H9 (cell line): ENCODE measurements around the gene MYBPC2. TPM values are rescaled to one million over a fixed set of nuclear protein-coding genes. Genes with fewer than 3 reads are reported as not detected.

ENCODE experiments used
- DNase-seq: peaks from one replicate; pipeline ENCODE4 v3.0.0-alpha.2; 2017
- H2AFZ ChIP-seq: one replicate; pipeline ENCODE4 v1.6.1; 2013; ENCODE audit warnings: mild to moderate bottlenecking, low read length, control low read depth, moderate library complexity
- H2AK5ac ChIP-seq: 2 replicates; pipeline ENCODE4 v1.6.1; 2013; ENCODE audit warnings: low read length, control low read depth, mixed read lengths; ENCODE audit not compliant: insufficient read length
- H2BK120ac ChIP-seq: one replicate; pipeline ENCODE4 v1.6.1; 2013; ENCODE audit warnings: low read depth, mild to moderate bottlenecking, low read length, control low read depth, inconsistent platforms; ENCODE audit not compliant: poor library complexity, severe bottlenecking
- H2BK12ac ChIP-seq: 2 replicates; pipeline ENCODE4 v1.6.1; 2013; ENCODE audit warnings: low read length, control low read depth, mixed read lengths, low read depth; ENCODE audit not compliant: insufficient read length
- H2BK15ac ChIP-seq: 2 replicates; pipeline ENCODE4 v1.6.1; 2013; ENCODE audit warnings: low read depth, low read length, control low read depth
- H2BK20ac ChIP-seq: one replicate; pipeline ENCODE4 v1.6.1; 2013; ENCODE audit warnings: low read depth, mild to moderate bottlenecking, low read length, control low read depth, inconsistent platforms; ENCODE audit not compliant: poor library complexity, severe bottlenecking
- H2BK5ac ChIP-seq: 2 replicates; pipeline ENCODE4 v1.6.1; 2013; ENCODE audit warnings: low read length, control low read depth, mixed read lengths; ENCODE audit not compliant: insufficient read length
- H3K14ac ChIP-seq: 2 replicates; pipeline ENCODE4 v1.6.1; 2013; ENCODE audit warnings: low read length, control low read depth; ENCODE audit not compliant: insufficient read depth
- H3K18ac ChIP-seq: 2 replicates; pipeline ENCODE4 v1.6.1; 2013; ENCODE audit warnings: low read depth, mild to moderate bottlenecking, mixed read lengths, low read length, control low read depth; ENCODE audit not compliant: insufficient read length
- H3K23ac ChIP-seq: 2 replicates; pipeline ENCODE4 v1.6.1; 2013; ENCODE audit warnings: low read length, control low read depth, mixed read lengths, low read depth; ENCODE audit not compliant: insufficient read length
- H3K23me2 ChIP-seq: 2 replicates; pipeline ENCODE4 v1.6.1; 2013; ENCODE audit warnings: low read depth, mild to moderate bottlenecking, mixed read lengths, low read length, control low read depth; ENCODE audit not compliant: insufficient read length, poor library complexity, severe bottlenecking
- H3K27ac ChIP-seq: 2 replicates; pipeline ENCODE4 v1.5.1; 2013; ENCODE audit warnings: low read length, control low read depth, mixed read lengths, low read depth; ENCODE audit not compliant: insufficient read length
- H3K27me3 ChIP-seq: 2 replicates; pipeline ENCODE4 v1.6.1; 2013; ENCODE audit warnings: low read length, control low read depth, inconsistent platforms; ENCODE audit not compliant: insufficient read depth
- H3K4ac ChIP-seq: 2 replicates; pipeline ENCODE4 v1.6.1; 2013; ENCODE audit warnings: low read depth, mild to moderate bottlenecking, control low read depth, inconsistent platforms, low read length, moderate library complexity
- H3K4me1 ChIP-seq: 2 replicates; pipeline ENCODE4 v1.6.1; 2013; ENCODE audit warnings: low read length, control low read depth, inconsistent platforms; ENCODE audit not compliant: insufficient read depth
- H3K4me2 ChIP-seq: 2 replicates; pipeline ENCODE4 v1.6.1; 2013; ENCODE audit warnings: low read length, control low read depth, mixed read lengths; ENCODE audit not compliant: insufficient read length, insufficient read depth
- H3K56ac ChIP-seq: 2 replicates; pipeline ENCODE4 v1.6.1; 2013; ENCODE audit warnings: low read depth, mild to moderate bottlenecking, mixed read lengths, low read length, control low read depth; ENCODE audit not compliant: insufficient read length
- H3K79me1 ChIP-seq: 2 replicates; pipeline ENCODE4 v1.6.1; 2013; ENCODE audit warnings: low read depth, mild to moderate bottlenecking, moderate library complexity, low read length, control low read depth, inconsistent platforms; ENCODE audit not compliant: insufficient read depth, poor library complexity, severe bottlenecking
- H3K79me2 ChIP-seq: 2 replicates; pipeline ENCODE4 v1.6.1; 2013; ENCODE audit warnings: low read length, control low read depth, inconsistent platforms; ENCODE audit not compliant: insufficient read depth
- H3K9ac ChIP-seq: 2 replicates; pipeline ENCODE4 v1.6.1; 2013; ENCODE audit warnings: low read length, control low read depth, mixed read lengths; ENCODE audit not compliant: insufficient read length; ENCODE audit errors: extremely low read depth
- H3K9me3 ChIP-seq: one replicate; pipeline ENCODE4 v1.6.1; 2013; ENCODE audit warnings: low read depth, low read length, inconsistent platforms; ENCODE audit not compliant: control insufficient read depth
- H3T11ph ChIP-seq: one replicate; pipeline ENCODE4 v1.6.1; 2013; ENCODE audit warnings: mild to moderate bottlenecking, low read length, control low read depth, inconsistent platforms
- H4K20me1 ChIP-seq: one replicate; pipeline ENCODE4 v1.6.1; 2013; ENCODE audit not compliant: control insufficient read depth, insufficient read length, insufficient read depth
- H4K5ac ChIP-seq: 2 replicates; pipeline ENCODE4 v1.6.1; 2013; ENCODE audit warnings: low read depth, mild to moderate bottlenecking, mixed read lengths, low read length, control low read depth; ENCODE audit not compliant: insufficient read length
- H4K8ac ChIP-seq: replicated peaks from 2 replicates; pipeline ENCODE4 v1.6.1; 2013; ENCODE audit warnings: low read length, control low read depth, mixed read lengths, low read depth; ENCODE audit not compliant: insufficient read length
- H4K91ac ChIP-seq: 2 replicates; pipeline ENCODE4 v1.6.1; 2013; ENCODE audit warnings: low read depth, mild to moderate bottlenecking, moderate library complexity, mixed read lengths, low read length, control low read depth; ENCODE audit not compliant: insufficient read length
- H3K27ac Mint-ChIP-seq, 3 experiments: 2 replicates in 2 of 3; 3 replicates in 1 of 3; pipeline ENCODE4 v1.8.0; 2020 to 2021; ENCODE audit warnings: mixed read lengths in 3 of 3, mild to moderate bottlenecking in 1 of 3, moderate library complexity in 1 of 3
- H3K27me3 Mint-ChIP-seq: 2 replicates; pipeline ENCODE4 v1.8.0; 2021; ENCODE audit warnings: low read depth, mild to moderate bottlenecking, moderate library complexity, mixed read lengths
- H3K36me3 Mint-ChIP-seq, 3 experiments: 2 replicates in 2 of 3; 3 replicates in 1 of 3; pipeline ENCODE4 v1.8.0; 2020 to 2021; ENCODE audit warnings: low read depth in 3 of 3, mixed read lengths in 3 of 3; ENCODE audit not compliant: insufficient read depth in 1 of 3
- H3K4me1 Mint-ChIP-seq, 2 experiments: 2 replicates each; pipeline ENCODE4 v1.8.0; 2020; ENCODE audit warnings: mixed read lengths in 2 of 2
- H3K4me3 Mint-ChIP-seq, 2 experiments: 2 replicates in 1 of 2; 3 replicates in 1 of 2; pipeline ENCODE4 v1.8.0; 2020 to 2021; ENCODE audit warnings: mild to moderate bottlenecking in 2 of 2, mixed read lengths in 2 of 2, moderate library complexity in 1 of 2
- H3K9me3 Mint-ChIP-seq, 2 experiments: 2 replicates in 1 of 2; 3 replicates in 1 of 2; pipeline ENCODE4 v1.8.0; 2020; ENCODE audit warnings: mild to moderate bottlenecking in 2 of 2, mixed read lengths in 2 of 2, moderate library complexity in 1 of 2
- WGBS: extraction: QIAGEN DNeasy Blood & Tissue Kit; methylation state at CpG from one replicate; pipeline ENCODE4 v1.1.7; 2013; ENCODE audit warnings: missing lambda C conversion rate, low lambda C conversion rate, mixed read lengths; ENCODE audit not compliant: insufficient read length; ENCODE audit errors: extremely low coverage; 5-methylcytosine and 5-hydroxymethylcytosine counted together
- total RNA-seq: library from RNA; stranded (reverse); gene quantifications from 2 replicates; pipeline ENCODE4 v1.2.1, GENCODE V29; 2021
- TF ChIP-seq, protein P1 (sequence below): fragments of 200-600 bp; sonication (generic); conservative IDR thresholded peaks from 3 replicates; pipeline ENCODE4 v1.8.0; 2021; ENCODE audit warnings: antibody characterized with exemption, mild to moderate bottlenecking

The MYBPC2 gene
- total RNA-seq, 1 experiment from 2014 or later, result 4.9 TPM

DNA sequence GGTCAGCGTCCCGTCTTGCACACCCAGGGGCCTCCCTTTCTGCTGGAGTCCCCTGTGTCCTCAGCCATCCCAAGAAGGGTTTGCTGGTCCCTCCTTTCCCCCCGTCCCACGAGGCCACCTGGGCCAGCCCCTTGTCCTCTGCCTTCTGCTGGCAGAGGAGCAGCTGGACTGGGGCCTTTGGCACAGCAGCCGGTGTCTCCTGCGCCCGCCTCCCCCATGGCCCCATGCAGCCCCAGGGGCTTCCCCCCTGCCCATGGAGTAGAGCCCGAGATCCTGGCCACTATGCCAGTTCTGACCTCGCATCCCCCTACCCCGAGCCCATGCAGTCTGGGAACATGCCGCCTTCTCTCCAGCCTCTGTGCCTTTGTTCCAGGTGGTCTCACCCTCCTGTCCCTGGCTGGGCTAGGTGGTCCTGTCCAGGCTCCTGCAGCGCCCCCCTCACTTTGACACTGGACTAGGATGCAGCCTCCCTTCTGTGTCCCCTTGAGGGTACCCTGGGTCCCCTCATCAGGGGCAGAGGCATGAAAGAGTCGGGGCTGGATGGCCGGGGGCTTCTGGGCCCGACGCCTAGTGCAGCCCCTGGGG is 49.7 kb downstream of the MYBPC2 start:
- H3K79me1 ChIP-seq, result peaks cover 8% of the 10 kb centered on the region
- H2BK120ac ChIP-seq, result no peak overlapping the region
- H3K27me3 ChIP-seq, result no peaks in the 10 kb centered on the region
- peaks cover 15% of the 10 kb centered on the region for H3K9me3 ChIP-seq
- H3K27me3 Mint-ChIP-seq, result peaks cover 23% of the 10 kb centered on the region
- no peak overlapping the region for H4K8ac ChIP-seq
- no peaks in the 10 kb centered on the region for H4K20me1 ChIP-seq
- no peak overlapping the region for H3K4me3 Mint-ChIP-seq
- H4K91ac ChIP-seq, result no peak overlapping the region
- H3K14ac ChIP-seq, result no peak overlapping the region
- H3K23ac ChIP-seq, result no peak overlapping the region
- H2BK5ac ChIP-seq, result no peak overlapping the region
- H3K4me1 ChIP-seq, result peaks cover 3% of the 10 kb centered on the region; the same call in 1 of the 2 replicates
- H4K5ac ChIP-seq, result no peak overlapping the region
- TF ChIP-seq, protein P1, sequence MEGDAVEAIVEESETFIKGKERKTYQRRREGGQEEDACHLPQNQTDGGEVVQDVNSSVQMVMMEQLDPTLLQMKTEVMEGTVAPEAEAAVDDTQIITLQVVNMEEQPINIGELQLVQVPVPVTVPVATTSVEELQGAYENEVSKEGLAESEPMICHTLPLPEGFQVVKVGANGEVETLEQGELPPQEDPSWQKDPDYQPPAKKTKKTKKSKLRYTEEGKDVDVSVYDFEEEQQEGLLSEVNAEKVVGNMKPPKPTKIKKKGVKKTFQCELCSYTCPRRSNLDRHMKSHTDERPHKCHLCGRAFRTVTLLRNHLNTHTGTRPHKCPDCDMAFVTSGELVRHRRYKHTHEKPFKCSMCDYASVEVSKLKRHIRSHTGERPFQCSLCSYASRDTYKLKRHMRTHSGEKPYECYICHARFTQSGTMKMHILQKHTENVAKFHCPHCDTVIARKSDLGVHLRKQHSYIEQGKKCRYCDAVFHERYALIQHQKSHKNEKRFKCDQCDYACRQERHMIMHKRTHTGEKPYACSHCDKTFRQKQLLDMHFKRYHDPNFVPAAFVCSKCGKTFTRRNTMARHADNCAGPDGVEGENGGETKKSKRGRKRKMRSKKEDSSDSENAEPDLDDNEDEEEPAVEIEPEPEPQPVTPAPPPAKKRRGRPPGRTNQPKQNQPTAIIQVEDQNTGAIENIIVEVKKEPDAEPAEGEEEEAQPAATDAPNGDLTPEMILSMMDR, result no peak
- no peak overlapping the region for H3T11ph ChIP-seq
- H3K27ac Mint-ChIP-seq, result no peak overlapping the region
- peaks cover 5% of the 10 kb centered on the region; the same call in 1 of the 2 replicates for H3K79me2 ChIP-seq
- WGBS, result no CpG with 5 or more reads among the region's 16 CpGs
- H3K36me3 Mint-ChIP-seq, result peaks cover 61 to 80% (median 76%) of the 10 kb centered on the region in 3 experiments
- H2BK20ac ChIP-seq, result no peak overlapping the region
- DNase-seq, result no peak
- no peak overlapping the region for H3K18ac ChIP-seq
- H3K9ac ChIP-seq, result no peak overlapping the region
- H3K27ac ChIP-seq, result no peak overlapping the region
- H2BK15ac ChIP-seq, result no peak overlapping the region
- no peak overlapping the region for H3K4ac ChIP-seq
- H3K56ac ChIP-seq, result no peak overlapping the region
- no peak overlapping the region for H2BK12ac ChIP-seq
- no peak overlapping the region for H2AFZ ChIP-seq
- no peak overlapping the region for H3K4me2 ChIP-seq
- no peak overlapping the region for H2AK5ac ChIP-seq
- no peaks in the 10 kb centered on the region for H3K23me2 ChIP-seq
- H3K4me1 Mint-ChIP-seq, result peaks cover 6 to 9% of the 10 kb centered on the region in 2 experiments
- peaks cover 33 to 43% of the 10 kb centered on the region in 2 experiments for H3K9me3 Mint-ChIP-seq
